Measurements from ENCODE around the gene WDR31. TPM values are rescaled to one million over a fixed set of nuclear protein-coding genes. Genes with fewer than 3 reads are reported as not detected.

Gene WDR31
- polyA plus RNA-seq, 3 donors: 0.05 to 0.11 TPM; not detected in 1

DNA sequence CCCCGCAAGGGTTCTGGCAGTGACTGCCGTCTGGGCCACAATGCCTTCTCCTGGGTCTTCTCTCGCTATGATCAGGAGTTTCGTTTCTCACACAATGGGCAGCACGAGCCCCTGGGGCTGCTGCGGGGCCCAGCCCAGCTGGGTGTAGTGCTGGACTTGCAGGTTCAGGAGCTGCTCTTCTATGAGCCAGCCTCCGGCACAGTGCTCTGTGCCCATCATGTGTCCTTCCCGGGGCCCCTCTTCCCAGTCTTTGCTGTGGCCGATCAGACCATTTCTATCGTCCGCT, 29.7 kb upstream of the WDR31 start:
- Mint-ChIP-seq H3K36me3 (peaks cover 8 to 20% of the 10 kb centered on the region in 2 donors), H3K27me3 (ENCODE audit: low read depth in 3 of 3) (peaks cover 0 to 1% (median 0%) of the 10 kb centered on the region in 3 donors), H3K4me3 (no peak overlapping the region), H3K27ac (no peak overlapping the region), H3K4me1 (peaks cover 16% of the 10 kb centered on the region), H3K9me3 (no peaks in the 10 kb centered on the region)
- Histone ChIP-seq H3K4me1 (ENCODE audit: control insufficient read depth in 1 of 2, insufficient read depth in 2 of 2, low read length in 2 of 2) (peaks cover 11 to 16% of the 10 kb centered on the region in 2 donors), H4K20me1 (ENCODE audit: insufficient read depth, low read length) (no peaks in the 10 kb centered on the region), H3K4me2 (replicated peaks; ENCODE audit: extremely low read depth, low read length, poor library complexity, severe bottlenecking) (no peak overlapping the region), H3K27me3 (ENCODE audit: control insufficient read depth in 2 of 2, insufficient read depth in 2 of 2, low read length in 2 of 2) (no peaks in the 10 kb centered on the region), H2AFZ (ENCODE audit: insufficient read depth, low read depth, low read length, poor library complexity, severe bottlenecking) (no peak overlapping the region), H3K4me3 (replicated peaks in 1 of 3; ENCODE audit: low read depth in 2 of 3, low read length in 3 of 3) (no peak overlapping the region), H3K27ac (ENCODE audit: low read depth in 1 of 2, low read length in 2 of 2) (no peak overlapping the region), H3K9ac (ENCODE audit: insufficient read depth, low read length, poor library complexity, severe bottlenecking) (no peak overlapping the region), H3K36me3 (replicated peaks in 1 of 2; ENCODE audit: control insufficient read depth in 1 of 2, insufficient read depth in 2 of 2, low read length in 2 of 2) (peaks cover 9 to 21% of the 10 kb centered on the region in 2 donors), H3K9me3 (replicated peaks in 1 of 2; ENCODE audit: control insufficient read depth in 1 of 2, insufficient read depth in 1 of 2, low read length in 2 of 2) (no peaks in the 10 kb centered on the region), H3K79me2 (ENCODE audit: insufficient read depth, low read length) (no peaks in the 10 kb centered on the region)
- intact Hi-C loops (cut with micrococcal nuclease): no loop called here
- 92% methylated on average over 8 of the region's 11 CpGs for WGBS (ENCODE audit: insufficient coverage)
- no peak for DNase-seq
- no peak for TF ChIP-seq CTCF (IDR thresholded peaks at IDR 0.05)

DNA sequence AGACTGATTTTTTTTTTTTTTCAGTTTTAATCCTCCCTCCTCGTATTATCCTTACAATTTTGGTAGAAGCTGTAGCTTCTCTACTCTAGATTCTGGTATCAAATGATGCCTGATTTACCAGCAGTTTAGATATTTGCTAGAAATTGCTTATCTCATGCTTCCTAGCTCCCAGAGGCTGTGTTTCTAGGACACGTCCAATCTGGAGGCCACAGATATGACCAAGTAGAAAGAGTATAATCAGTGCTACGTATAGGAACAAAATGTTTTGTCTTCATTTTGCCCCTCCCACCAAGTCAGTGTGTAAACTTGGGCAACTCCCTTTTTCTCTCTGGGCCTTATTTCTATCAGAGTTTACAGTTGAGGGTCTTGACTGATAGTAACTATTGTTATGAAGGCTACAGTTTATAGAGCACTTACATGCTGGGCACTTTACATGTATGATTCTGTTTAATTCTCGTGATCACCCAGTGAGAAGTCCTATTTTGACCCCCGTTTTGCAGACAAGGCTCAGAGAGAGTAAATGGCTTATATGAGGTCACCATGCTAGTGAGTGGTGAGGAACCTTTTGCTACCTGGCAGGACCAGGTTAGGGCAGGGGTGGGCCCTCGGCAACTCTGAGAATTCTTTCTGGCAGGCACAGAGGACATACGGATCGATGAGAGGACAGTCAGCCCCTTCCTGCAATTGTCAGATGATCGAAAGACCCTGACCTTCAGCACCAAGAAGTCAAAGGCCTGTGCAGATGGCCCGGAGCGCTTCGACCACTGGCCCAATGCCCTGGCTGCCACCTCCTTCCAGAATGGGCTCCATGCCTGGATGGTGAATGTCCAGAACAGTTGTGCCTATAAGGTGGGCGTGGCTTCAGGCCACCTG, 29.1 kb upstream of the WDR31 start:
- DNase-seq: no peak
- Histone ChIP-seq H2AFZ (ENCODE audit: insufficient read depth, low read depth, low read length, poor library complexity, severe bottlenecking) (no peak overlapping the region), H3K9ac (ENCODE audit: insufficient read depth, low read length, poor library complexity, severe bottlenecking) (no peak overlapping the region), H3K4me1 (ENCODE audit: control insufficient read depth in 1 of 2, insufficient read depth in 2 of 2, low read length in 2 of 2) (peaks cover 11 to 16% of the 10 kb centered on the region in 2 donors), H3K27ac (ENCODE audit: low read depth in 1 of 2, low read length in 2 of 2) (no peak overlapping the region), H3K27me3 (ENCODE audit: control insufficient read depth in 2 of 2, insufficient read depth in 2 of 2, low read length in 2 of 2) (no peaks in the 10 kb centered on the region), H3K9me3 (replicated peaks in 1 of 2; ENCODE audit: control insufficient read depth in 1 of 2, insufficient read depth in 1 of 2, low read length in 2 of 2) (no peaks in the 10 kb centered on the region), H3K4me3 (replicated peaks in 1 of 3; ENCODE audit: low read depth in 2 of 3, low read length in 3 of 3) (no peak overlapping the region), H3K36me3 (replicated peaks in 1 of 2; ENCODE audit: control insufficient read depth in 1 of 2, insufficient read depth in 2 of 2, low read length in 2 of 2) (peaks cover 7 to 17% of the 10 kb centered on the region in 2 donors), H4K20me1 (ENCODE audit: insufficient read depth, low read length) (no peaks in the 10 kb centered on the region), H3K79me2 (ENCODE audit: insufficient read depth, low read length) (no peaks in the 10 kb centered on the region), H3K4me2 (replicated peaks; ENCODE audit: extremely low read depth, low read length, poor library complexity, severe bottlenecking) (no peak overlapping the region)
- WGBS (ENCODE audit: insufficient coverage): 93% methylated on average over 10 of the region's 13 CpGs
- peaks cover 4 to 17% of the 10 kb centered on the region in 2 donors for H3K36me3 Mint-ChIP-seq
- no peak overlapping the region for H3K27ac Mint-ChIP-seq
- peaks cover 16% of the 10 kb centered on the region for H3K4me1 Mint-ChIP-seq
- no peak for TF ChIP-seq CTCF (IDR thresholded peaks at IDR 0.05)
- intact Hi-C loops (cut with micrococcal nuclease): no loop called here
- no peak overlapping the region for H3K4me3 Mint-ChIP-seq
- no peaks in the 10 kb centered on the region for H3K9me3 Mint-ChIP-seq
- peaks cover 0 to 1% (median 0%) of the 10 kb centered on the region in 3 donors for H3K27me3 Mint-ChIP-seq (ENCODE audit: low read depth in 3 of 3)

All from CD14-positive monocyte (primary cell).